Naive thymus-derived CD4-positive, alpha-beta T cell (primary cell): ENCODE data around the gene SYNGR1. TPM values are rescaled to one million over a fixed set of nuclear protein-coding genes. Genes with fewer than 3 reads are reported as not detected.
"Not testable (repeated sequence)": the region's sequence is repeated elsewhere in the genome, so short reads cannot be mapped to it uniquely, and the experiment has no call there.

ENCODE experiments used
- ATAC-seq: fragments of 150-1000 bp; cut with Tn5 transposase; 2 replicates; pipeline ENCODE4 v1.10.0; 2021; ENCODE audit warnings: mild to moderate bottlenecking, moderate library complexity
- CTCF ChIA-PET: fragments of 350-600 bp; sonication (Branson Sonifier 250); formaldehyde crosslinking; loops from one replicate; lab custom pipeline; 2021; ENCODE audit warnings: antibody characterized with exemption; lab: Charles Lee
- POLR2A ChIA-PET: fragments of 350-600 bp; sonication (Branson Sonifier 250); formaldehyde crosslinking; loops from one replicate; lab custom pipeline; 2021; ENCODE audit warnings: antibody characterized with exemption, inconsistent platforms; lab: Charles Lee
- DNase-seq, 9 donors: peaks; one replicate each; pipeline versions ENCODE4 v3.0.0 to v3.0.0-alpha.2; 2020 to 2022; ENCODE audit warnings: mixed read lengths in 1 of 9
- H3K27ac ChIP-seq: one replicate; pipeline ENCODE4 v1.7.0; 2013; ENCODE audit warnings: mild to moderate bottlenecking, low read depth, low read length, moderate library complexity
- H3K27me3 ChIP-seq, 2 donors: one replicate each; pipeline ENCODE4 v1.7.0; 2013; ENCODE audit warnings: low read length in 2 of 2, mild to moderate bottlenecking in 2 of 2, moderate library complexity in 2 of 2; ENCODE audit not compliant: control insufficient read depth in 2 of 2, insufficient read depth in 2 of 2
- H3K36me3 ChIP-seq, 3 experiments: 1 replicate in 2 of 3; 2 replicates in 1 of 3; pipeline ENCODE4 v1.7.0; 2013; ENCODE audit warnings: low read length in 3 of 3, mild to moderate bottlenecking in 3 of 3, moderate library complexity in 1 of 3; ENCODE audit not compliant: insufficient read depth in 3 of 3, control insufficient read depth in 2 of 3
- H3K4me1 ChIP-seq, 2 donors: one replicate each; pipeline ENCODE4 v1.7.0; 2013; ENCODE audit warnings: low read length in 2 of 2, mild to moderate bottlenecking in 2 of 2, moderate library complexity in 1 of 2; ENCODE audit not compliant: control insufficient read depth in 2 of 2, insufficient read depth in 2 of 2
- H3K4me3 ChIP-seq: 2 replicates; pipeline ENCODE4 v1.7.0; 2013; ENCODE audit warnings: mild to moderate bottlenecking, low read length
- H3K9me3 ChIP-seq, 3 experiments: 1 replicate in 2 of 3; 2 replicates in 1 of 3; pipeline ENCODE4 v1.7.0; 2013; ENCODE audit warnings: low read length in 3 of 3; ENCODE audit not compliant: control insufficient read depth in 2 of 3
- H3K27ac Mint-ChIP-seq, 9 donors: one replicate each; pipeline ENCODE4 v1.8.0; 2020 to 2022; ENCODE audit warnings: mixed read lengths in 9 of 9, mild to moderate bottlenecking in 8 of 9, moderate library complexity in 5 of 9, inconsistent platforms in 2 of 9
- H3K27me3 Mint-ChIP-seq, 5 donors: one replicate each; pipeline ENCODE4 v1.8.0; 2021 to 2022; ENCODE audit warnings: mixed read lengths in 5 of 5, mild to moderate bottlenecking in 1 of 5
- H3K36me3 Mint-ChIP-seq, 5 donors: one replicate each; pipeline ENCODE4 v1.8.0; 2020 to 2022; ENCODE audit warnings: mixed read lengths in 5 of 5, mild to moderate bottlenecking in 3 of 5, inconsistent platforms in 1 of 5
- H3K4me1 Mint-ChIP-seq, 7 donors: one replicate each; pipeline ENCODE4 v1.8.0; 2020 to 2022; ENCODE audit warnings: mixed read lengths in 7 of 7, mild to moderate bottlenecking in 3 of 7, inconsistent platforms in 1 of 7
- H3K4me3 Mint-ChIP-seq, 10 donors: one replicate each; pipeline ENCODE4 v1.8.0; 2020 to 2022; ENCODE audit warnings: mild to moderate bottlenecking in 10 of 10, mixed read lengths in 10 of 10, moderate library complexity in 6 of 10, inconsistent platforms in 2 of 10
- H3K9me3 Mint-ChIP-seq, 11 donors: one replicate each; pipeline ENCODE4 v1.8.0; 2020 to 2022; ENCODE audit warnings: mixed read lengths in 11 of 11, mild to moderate bottlenecking in 4 of 11, inconsistent platforms in 1 of 11, moderate library complexity in 1 of 11
- intact Hi-C, 2 donors: fragments of 100-400 bp; cut with micrococcal nuclease; formaldehyde crosslinking; loops; one replicate each; pipeline ENCODE4 v1.15.1; 2023
- polyA plus RNA-seq, 2 donors: library from polyadenylated mRNA; unstranded; fragments of 300-500 nt; fragmentation: Illumina TruSeq; gene quantifications; one replicate each; pipeline ENCODE4 v1.2.3, GENCODE V29; 2021
- total RNA-seq, 6 experiments: library from RNA in 5 of 6; stranded (reverse) in 5 of 6; gene quantifications; 1 replicate in 5 of 6; 2 replicates in 1 of 6; pipeline ENCODE4 v1.2.3 and lab custom pipeline; 2021 to 2026

The SYNGR1 gene
- total and polyA plus RNA-seq, 7 experiments from 2014 or later: 0.12 to 7.0 (median 1.5) TPM

- H3K9me3 ChIP-seq, H3K36me3 ChIP-seq, intact Hi-C loops, H3K27ac Mint-ChIP-seq, H3K27me3 ChIP-seq, H3K9me3 Mint-ChIP-seq, POLR2A ChIA-PET, CTCF ChIA-PET, H3K4me1 Mint-ChIP-seq, H3K36me3 Mint-ChIP-seq, H3K4me3 ChIP-seq, H3K4me3 Mint-ChIP-seq, DNase-seq, ATAC-seq, H3K27me3 Mint-ChIP-seq, H3K27ac ChIP-seq, H3K4me1 ChIP-seq: not testable (repeated sequence)
Measured at GRCh38 chr22:39358197-39358596, 8.4 kb downstream of the SYNGR1 start.

- H3K36me3 ChIP-seq: no peaks in the 10 kb centered on the region
- Mint-ChIP-seq H3K27me3 (peaks cover 0 to 2% (median 0%) of the 10 kb centered on the region in 5 donors), H3K36me3 (no peaks in the 10 kb centered on the region), H3K4me1 (peaks cover 0 to 8% (median 0%) of the 10 kb centered on the region in 7 donors), H3K4me3 (no peak overlapping the region), H3K9me3 (no peaks in the 10 kb centered on the region), H3K27ac (peak overlapping the region in 2 of 9 donors; percentile 48 to 62)
- no peaks in the 10 kb centered on the region for H3K4me1 ChIP-seq
- ATAC-seq (no peak), DNase-seq (no peak)
- intact Hi-C loops: no loop called here
- H3K27ac ChIP-seq: no peak overlapping the region
- ChIA-PET POLR2A (no interaction called here), CTCF (no interaction called here)
- no peak overlapping the region for H3K4me3 ChIP-seq
- H3K27me3 ChIP-seq: no peaks in the 10 kb centered on the region
- no peaks in the 10 kb centered on the region for H3K9me3 ChIP-seq
Measured at GRCh38 chr22:39359659-39360195, 9.9 kb downstream of the SYNGR1 start.

- DNase-seq: no peak
- ChIA-PET CTCF (no interaction called here), POLR2A (no interaction called here)
- no peaks in the 10 kb centered on the region for H3K36me3 ChIP-seq
- H3K27ac ChIP-seq: no peak overlapping the region
- no peaks in the 10 kb centered on the region for H3K27me3 ChIP-seq
- H3K27ac Mint-ChIP-seq: peak overlapping the region in 2 of 9 donors; percentile 28 to 45
- H3K4me3 ChIP-seq: no peak overlapping the region
- H3K4me1 ChIP-seq: no peaks in the 10 kb centered on the region
- no peak overlapping the region for H3K4me3 Mint-ChIP-seq
- H3K9me3 Mint-ChIP-seq: no peaks in the 10 kb centered on the region
- H3K9me3 ChIP-seq: no peaks in the 10 kb centered on the region
- ATAC-seq: no peak
- intact Hi-C loops: no loop called here
- H3K27me3 Mint-ChIP-seq: peaks cover 0 to 2% (median 0%) of the 10 kb centered on the region in 5 donors
- peaks cover 0 to 8% (median 0%) of the 10 kb centered on the region in 7 donors for H3K4me1 Mint-ChIP-seq
- H3K36me3 Mint-ChIP-seq: no peaks in the 10 kb centered on the region
Measured at GRCh38 chr22:39360242-39360641, 10.5 kb downstream of the SYNGR1 start.

DNA sequence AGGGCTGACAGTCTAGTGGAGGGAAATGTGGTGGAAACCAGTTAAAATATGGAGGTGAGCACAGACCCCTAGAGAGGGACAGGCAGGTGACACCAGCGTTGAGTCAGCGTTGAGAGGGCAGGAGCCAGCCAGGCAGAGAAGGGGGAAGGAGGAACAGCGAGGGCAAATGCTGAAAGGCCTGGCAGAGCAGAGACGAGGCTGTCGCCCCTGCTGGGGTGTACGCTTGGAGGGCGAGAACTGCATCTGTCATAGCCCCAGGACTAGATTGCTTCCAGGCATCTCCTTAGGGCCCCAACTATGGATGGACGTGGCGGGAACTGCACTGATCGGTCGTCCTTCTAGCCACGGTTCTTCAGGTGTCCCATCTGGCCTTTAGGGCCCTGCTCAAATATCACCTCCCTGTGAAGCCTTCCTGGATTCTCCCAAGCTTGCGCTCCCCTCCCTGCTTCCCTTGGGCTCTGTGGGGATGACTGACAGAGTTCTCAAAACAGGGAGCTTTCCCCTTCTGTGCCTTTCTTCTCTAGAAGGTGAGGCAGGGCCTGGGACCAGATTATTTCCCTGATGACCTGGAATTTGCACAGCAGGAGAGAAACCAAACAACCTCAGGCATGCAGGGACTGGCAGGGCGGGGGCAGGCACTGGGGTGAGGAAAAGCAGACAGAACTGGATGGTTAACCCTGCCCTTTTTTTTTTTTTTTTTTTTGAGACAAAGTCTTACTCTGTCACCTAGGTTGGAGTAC lies 11.1 kb downstream of the SYNGR1 start:
- Mint-ChIP-seq H3K4me1 (peaks cover 0 to 8% (median 0%) of the 10 kb centered on the region in 7 donors), H3K36me3 (no peaks in the 10 kb centered on the region), H3K9me3 (no peaks in the 10 kb centered on the region), H3K27ac (peak overlapping the region in 1 of 9 donors; percentile 84), H3K27me3 (peaks cover 0 to 2% (median 0%) of the 10 kb centered on the region in 5 donors), H3K4me3 (no peak overlapping the region)
- H3K4me1 ChIP-seq: no peaks in the 10 kb centered on the region
- POLR2A ChIA-PET: no interaction called here
- no peak for ATAC-seq
- no peaks in the 10 kb centered on the region for H3K27me3 ChIP-seq
- CTCF ChIA-PET: interaction anchor here (0.7 kb wide), 1 partner anchor 1038 kb away, joined by 3 read pairs; no protein-coding TSS in a partner anchor
- no peak overlapping the region for H3K4me3 ChIP-seq
- intact Hi-C loops: no loop called here
- no peak for DNase-seq
- H3K27ac ChIP-seq: no peak overlapping the region
- H3K9me3 ChIP-seq: no peaks in the 10 kb centered on the region
- H3K36me3 ChIP-seq: no peaks in the 10 kb centered on the region

GRCh38 chr22:39361496-39361895 lies 11.7 kb downstream of the SYNGR1 start:
- intact Hi-C loops: no loop called here
- Histone ChIP-seq H3K36me3 (no peaks in the 10 kb centered on the region), H3K4me1 (no peaks in the 10 kb centered on the region), H3K27me3 (no peaks in the 10 kb centered on the region), H3K9me3 (no peaks in the 10 kb centered on the region), H3K27ac (no peak overlapping the region), H3K4me3 (no peak overlapping the region)
- ChIA-PET CTCF (interaction anchor here (0.7 kb wide), 1 partner anchor 1038 kb away, joined by 3 read pairs; no protein-coding TSS in a partner anchor), POLR2A (no interaction called here)
- ATAC-seq (no peak), DNase-seq (no peak)
- Mint-ChIP-seq H3K27me3 (peaks cover 0 to 2% (median 0%) of the 10 kb centered on the region in 5 donors), H3K9me3 (no peaks in the 10 kb centered on the region), H3K36me3 (no peaks in the 10 kb centered on the region), H3K27ac (no peak overlapping the region), H3K4me3 (no peak overlapping the region), H3K4me1 (peaks cover 0 to 8% (median 0%) of the 10 kb centered on the region in 7 donors)

DNA sequence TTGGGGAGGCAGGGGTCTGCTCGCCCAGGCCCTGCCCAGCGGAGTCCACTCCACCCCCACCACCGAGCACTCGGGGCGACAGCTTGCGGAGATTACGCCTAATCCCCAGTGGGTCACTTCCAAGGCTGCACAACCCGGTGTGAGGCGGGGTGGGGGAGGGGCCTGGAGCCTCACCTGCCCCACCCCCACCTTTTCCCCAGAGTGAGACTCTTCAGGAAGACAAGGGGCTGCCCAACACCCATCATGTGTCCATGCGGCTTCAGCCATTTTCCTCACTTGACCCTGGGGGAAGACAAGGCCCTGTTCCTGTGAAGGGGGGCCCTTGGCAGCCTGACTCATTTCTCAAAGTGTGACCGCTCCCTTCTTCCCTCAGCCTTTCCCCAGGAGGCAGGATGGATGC lies 12.5 kb downstream of the SYNGR1 start:
- no peaks in the 10 kb centered on the region for H3K9me3 Mint-ChIP-seq
- POLR2A ChIA-PET: no interaction called here
- H3K36me3 Mint-ChIP-seq: no peaks in the 10 kb centered on the region
- H3K4me3 Mint-ChIP-seq: no peak overlapping the region
- ATAC-seq (no peak), DNase-seq (no peak)
- H3K4me1 Mint-ChIP-seq: peaks cover 0 to 12% (median 5%) of the 10 kb centered on the region in 7 donors
- no peaks in the 10 kb centered on the region for H3K9me3 ChIP-seq
- peaks cover 0 to 2% (median 0%) of the 10 kb centered on the region in 5 donors for H3K27me3 Mint-ChIP-seq
- no peaks in the 10 kb centered on the region for H3K36me3 ChIP-seq
- H3K27ac ChIP-seq: no peak overlapping the region
- H3K27me3 ChIP-seq: no peaks in the 10 kb centered on the region
- H3K4me1 ChIP-seq: no peaks in the 10 kb centered on the region
- intact Hi-C loops: no loop called here
- CTCF ChIA-PET: no interaction called here
- no peak overlapping the region for H3K27ac Mint-ChIP-seq
- no peak overlapping the region for H3K4me3 ChIP-seq
